ENCODE results near the gene MEIS1.
A peak's percentile ranks its signal among the peaks of the same experiment; 100 is the strongest.

MEIS1 gene

DNA sequence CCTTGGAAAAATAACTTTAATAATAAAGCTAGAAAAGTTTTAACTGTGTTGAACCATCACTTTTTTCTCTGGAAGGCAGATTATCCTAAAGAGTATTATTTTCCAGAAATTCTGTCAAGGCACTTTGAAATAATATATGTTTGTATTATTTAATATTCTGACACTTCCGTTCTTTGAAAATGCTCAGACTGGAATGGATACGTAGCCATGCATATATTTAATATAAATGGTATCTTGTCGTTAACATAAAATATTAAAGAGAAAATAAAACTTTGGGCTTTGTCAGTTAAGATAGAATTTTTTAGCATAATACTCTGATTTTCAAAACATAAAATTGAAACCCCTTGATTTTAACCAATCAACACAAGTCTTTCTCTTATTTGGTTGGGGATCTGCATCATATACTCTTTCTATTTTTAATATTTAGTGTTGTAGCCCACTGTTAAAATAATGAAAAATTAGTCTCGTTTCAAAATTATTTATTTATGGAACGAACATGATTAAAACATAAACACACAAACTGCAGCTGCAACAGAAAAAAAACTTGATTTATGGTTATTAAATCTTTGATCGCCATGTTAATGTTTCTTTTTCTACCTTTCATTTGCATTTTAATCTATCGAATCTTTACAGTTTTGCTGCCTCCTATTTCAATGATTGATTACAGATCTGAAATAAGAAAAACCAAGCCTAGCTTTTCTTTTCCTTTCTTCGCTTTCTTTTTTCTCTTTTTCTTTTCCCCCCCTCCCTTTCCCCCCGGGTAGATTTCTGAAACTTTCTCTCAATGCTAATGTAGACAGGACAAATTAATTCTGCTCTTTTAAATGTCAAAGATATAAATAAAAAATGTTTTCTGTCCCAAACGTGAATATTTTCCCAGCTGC is 145.5 kb downstream of the MEIS1 start:
- H3K27me3 ChIP-seq = peaks cover 93 to 100% (median 98%) of the 10 kb centered on the region in 11 experiments

GRCh38 chr2:66581339-66582103 is 146.6 kb downstream of the MEIS1 start:
- H4K20me1 ChIP-seq = peaks cover 0 to 49% (median 22%) of the 10 kb centered on the region in 11 experiments; a peak in 15 of 22 replicates
- H3K36me3 ChIP-seq = no peaks in the 10 kb centered on the region
- TF ChIP-seq Cebpa-rat (IDR thresholded peaks at IDR 0.05) = no peak
- H3K27me3 ChIP-seq = peaks cover 82 to 98% (median 93%) of the 10 kb centered on the region in 11 experiments
- peaks cover 31 to 46% (median 40%) of the 10 kb centered on the region in 11 experiments for H3K9me3 ChIP-seq (replicated peaks in 1 of 11)
- no peaks in the 10 kb centered on the region for H3K4me1 ChIP-seq
- peak overlapping the region in 4 of 10 experiments; percentile 12 to 44 (median 20); a peak in 2 of 20 replicates for H3K4me3 ChIP-seq
- no peak overlapping the region for H3K9ac ChIP-seq
- H3K27ac ChIP-seq = no peak overlapping the region
- H3K4me2 ChIP-seq = no peak overlapping the region

More for the DNA sequence above, 145.5 kb downstream of the MEIS1 start:
- H3K9ac ChIP-seq = no peak overlapping the region
- H3K4me3 ChIP-seq = no peak overlapping the region
- no peaks in the 10 kb centered on the region; a peak in 1 of 20 replicates for H3K4me1 ChIP-seq
- TF ChIP-seq Cebpa-rat (IDR thresholded peaks at IDR 0.05) = no peak
- H3K4me2 ChIP-seq = no peak overlapping the region
- H3K9me3 ChIP-seq (replicated peaks in 1 of 11) = peaks cover 37 to 54% (median 44%) of the 10 kb centered on the region in 11 experiments
- peaks cover 0 to 57% (median 25%) of the 10 kb centered on the region in 11 experiments; a peak in 15 of 22 replicates for H4K20me1 ChIP-seq
- no peaks in the 10 kb centered on the region for H3K36me3 ChIP-seq
- H3K27ac ChIP-seq = no peak overlapping the region

DNA sequence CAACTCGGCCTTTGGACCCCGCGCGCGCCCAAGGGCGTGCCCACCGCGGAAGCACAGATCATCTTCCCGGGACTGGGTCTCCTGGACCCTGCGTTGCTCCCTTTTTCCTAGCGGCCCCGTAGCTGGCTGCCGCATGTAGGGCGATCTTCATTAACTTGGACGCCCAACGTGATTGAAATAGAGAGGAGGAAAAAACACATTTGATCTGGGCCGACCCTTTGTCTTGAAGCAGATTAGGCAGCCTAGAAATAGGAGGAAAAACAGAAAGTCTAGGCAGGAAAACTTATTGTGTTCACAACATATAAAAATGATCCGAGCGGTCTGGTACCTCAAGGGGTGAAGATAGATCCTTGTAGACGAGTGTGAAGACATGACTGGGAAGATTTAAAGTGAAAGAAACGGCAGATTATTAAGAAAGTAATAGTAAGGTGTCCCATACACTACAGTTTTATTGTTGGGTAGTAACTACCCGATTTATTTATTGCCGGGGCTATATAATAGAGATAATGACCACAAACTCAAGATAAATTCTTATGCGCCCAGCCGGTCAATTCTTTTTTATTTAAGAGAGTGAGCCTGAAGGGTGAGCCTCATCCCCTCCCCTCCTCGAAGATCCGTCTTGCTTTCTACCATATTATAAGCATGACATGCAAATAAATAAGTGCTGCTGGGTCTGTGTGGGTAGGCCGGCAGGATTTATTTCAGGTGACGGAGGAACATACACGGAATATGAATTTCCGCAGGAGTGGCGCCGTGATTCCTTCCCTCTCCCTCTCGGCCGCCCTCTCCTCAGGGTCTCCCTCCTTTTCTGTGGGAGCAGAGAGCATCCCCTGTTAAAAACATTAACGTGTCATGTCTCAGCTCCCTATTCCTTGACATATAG is 147.4 kb downstream of the MEIS1 start:
- H3K4me2 ChIP-seq = no peak overlapping the region
- no peak overlapping the region for H3K27ac ChIP-seq

DNA sequence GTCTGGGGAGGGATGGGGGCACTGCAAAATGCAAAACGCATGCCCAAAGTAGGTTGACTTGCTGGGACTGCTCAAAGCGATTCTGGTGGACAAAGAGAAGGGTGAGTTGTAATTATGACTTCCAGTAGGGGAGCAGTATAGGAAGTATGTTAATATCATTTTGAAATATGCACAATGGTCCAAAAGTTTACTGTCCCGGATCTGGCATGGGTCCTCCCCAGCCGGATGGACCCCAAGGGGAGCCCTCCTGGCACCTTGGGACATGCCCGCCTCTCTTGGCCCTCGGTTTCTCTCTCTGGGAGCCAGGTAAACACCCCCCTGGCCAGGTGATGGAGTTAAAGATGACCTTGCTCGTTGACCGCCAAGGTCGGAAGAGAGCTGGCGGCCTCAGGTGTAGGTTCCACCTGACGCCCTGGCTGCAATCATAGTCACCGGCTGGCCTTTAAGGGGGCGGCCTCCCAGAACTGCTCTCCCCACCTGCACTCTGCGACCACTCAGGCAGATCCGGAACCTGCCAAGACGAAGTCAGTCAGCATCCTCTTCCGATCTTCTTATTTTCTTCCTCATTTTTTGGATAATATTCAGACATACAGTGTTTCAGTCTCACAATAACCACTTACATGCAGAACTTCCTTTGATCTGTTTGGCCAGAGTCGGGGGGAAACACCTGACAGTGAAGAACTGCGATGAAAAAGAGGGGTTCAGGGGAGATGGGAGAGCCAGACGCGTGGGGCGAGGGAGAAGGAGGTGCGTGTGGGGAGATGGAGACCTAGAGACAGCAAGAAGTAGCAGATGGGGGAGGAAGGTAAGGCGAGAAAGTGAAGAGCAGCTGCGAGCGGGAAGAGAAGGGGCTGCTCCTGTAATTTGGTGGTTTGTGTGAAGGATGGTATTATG is 148.3 kb downstream of the MEIS1 start:
- Histone ChIP-seq H3K9me3 (replicated peaks in 1 of 11) (peaks cover 21 to 29% (median 27%) of the 10 kb centered on the region in 11 experiments), H3K4me1 (no peaks in the 10 kb centered on the region), H3K36me3 (no peaks in the 10 kb centered on the region), H4K20me1 (peaks cover 0 to 32% (median 9%) of the 10 kb centered on the region in 11 experiments; a peak in 12 of 22 replicates), H3K27ac (no peak overlapping the region), H3K9ac (no peak overlapping the region), H3K4me3 (no peak overlapping the region), H3K27me3 (peaks cover 65 to 83% (median 76%) of the 10 kb centered on the region in 11 experiments), H3K4me2 (no peak overlapping the region)
- TF ChIP-seq Cebpa-rat (IDR thresholded peaks at IDR 0.05) = no peak

More for the DNA sequence above, 147.4 kb downstream of the MEIS1 start:
- H3K9me3 ChIP-seq (replicated peaks in 1 of 11) = peaks cover 23 to 38% (median 32%) of the 10 kb centered on the region in 11 experiments
- no peaks in the 10 kb centered on the region for H3K36me3 ChIP-seq
- no peaks in the 10 kb centered on the region for H3K4me1 ChIP-seq
- H3K4me3 ChIP-seq = peak overlapping the region in 4 of 10 experiments; percentile 12 to 44 (median 20); a peak in 1 of 20 replicates
- no peak for TF ChIP-seq Cebpa-rat (IDR thresholded peaks at IDR 0.05)
- H3K27me3 ChIP-seq = peaks cover 74 to 92% (median 85%) of the 10 kb centered on the region in 11 experiments
- peaks cover 0 to 41% (median 14%) of the 10 kb centered on the region in 11 experiments; a peak in 15 of 22 replicates for H4K20me1 ChIP-seq
- H3K9ac ChIP-seq = no peak overlapping the region

DNA sequence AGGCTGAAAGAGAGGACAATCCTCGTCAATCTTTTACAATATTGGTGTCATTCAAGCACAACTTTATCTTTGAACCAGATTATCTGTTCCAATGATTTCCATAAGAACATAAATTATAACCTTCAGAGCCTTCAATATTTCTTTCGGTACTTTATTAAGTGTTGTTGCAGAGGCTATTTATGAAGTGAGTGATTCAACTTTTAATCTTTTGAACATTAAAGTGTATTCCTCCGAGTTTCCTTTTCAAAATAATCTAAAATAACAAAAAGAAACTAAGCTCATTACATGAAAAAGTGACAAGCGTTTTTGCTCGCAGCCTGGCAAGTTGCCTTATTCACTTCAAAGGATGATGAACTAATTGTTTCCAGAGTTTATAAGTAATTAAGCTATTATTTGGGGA is 149.0 kb downstream of the MEIS1 start:
- TF ChIP-seq Cebpa-rat (IDR thresholded peaks at IDR 0.05) = no peak
- Histone ChIP-seq H4K20me1 (peaks cover 0 to 25% (median 3%) of the 10 kb centered on the region in 11 experiments; a peak in 7 of 22 replicates), H3K27me3 (peaks cover 58 to 77% (median 70%) of the 10 kb centered on the region in 11 experiments), H3K36me3 (no peaks in the 10 kb centered on the region), H3K4me1 (no peaks in the 10 kb centered on the region), H3K4me3 (no peak overlapping the region), H3K9me3 (replicated peaks in 1 of 11) (peaks cover 21 to 29% (median 27%) of the 10 kb centered on the region in 11 experiments), H3K4me2 (no peak overlapping the region), H3K27ac (no peak overlapping the region), H3K9ac (no peak overlapping the region)

DNA sequence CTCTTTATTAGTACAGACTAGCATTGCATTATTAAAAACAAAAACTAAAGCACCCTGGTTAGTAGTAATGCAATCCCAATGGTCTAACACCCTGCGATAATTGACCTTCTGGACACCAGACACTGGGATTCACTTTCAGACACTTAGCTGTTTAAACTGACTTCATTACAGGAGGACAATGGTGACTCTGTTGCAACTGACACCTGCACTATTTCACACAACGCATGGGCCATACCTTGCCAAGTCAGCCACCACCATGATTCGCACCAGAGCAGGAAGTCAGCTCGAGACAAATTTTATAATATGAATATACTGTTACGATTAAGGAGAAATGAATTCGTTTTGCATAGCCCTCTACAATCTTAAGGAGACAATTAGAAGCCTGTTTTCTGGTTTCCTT is 150.7 kb downstream of the MEIS1 start:
- H3K4me3 ChIP-seq = no peak overlapping the region

DNA sequence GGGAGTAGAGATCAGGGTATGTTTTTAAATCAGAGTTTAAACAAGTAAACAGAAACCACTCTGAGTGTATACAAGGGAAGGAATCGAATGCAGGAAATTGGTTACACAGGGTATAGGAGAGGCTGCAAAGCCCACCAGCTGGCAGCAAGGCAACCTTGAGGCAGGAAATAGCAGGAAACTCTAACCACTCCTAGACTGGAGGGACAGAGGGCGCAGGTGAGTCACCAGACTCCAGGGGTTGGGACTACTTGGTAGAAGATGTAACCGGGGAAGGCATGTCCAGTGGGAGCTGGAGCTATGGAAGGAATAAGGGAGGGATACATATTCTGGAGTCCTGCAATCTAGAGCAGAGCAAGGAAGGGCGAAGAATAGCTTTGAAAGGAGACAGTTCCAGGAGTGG is 152.3 kb downstream of the MEIS1 start:
- no peak overlapping the region for H3K4me2 ChIP-seq
- H3K4me1 ChIP-seq = no peaks in the 10 kb centered on the region
- peaks cover 25 to 44% (median 36%) of the 10 kb centered on the region in 11 experiments for H3K27me3 ChIP-seq
- H3K4me3 ChIP-seq = no peak overlapping the region
- H3K27ac ChIP-seq = no peak overlapping the region
- H3K36me3 ChIP-seq = no peaks in the 10 kb centered on the region
- no peak overlapping the region for H3K9ac ChIP-seq
- peaks cover 0 to 10% (median 0%) of the 10 kb centered on the region in 11 experiments; a peak in 5 of 22 replicates for H4K20me1 ChIP-seq
- H3K9me3 ChIP-seq (replicated peaks in 1 of 11) = peaks cover 6 to 12% (median 10%) of the 10 kb centered on the region in 11 experiments
- TF ChIP-seq Cebpa-rat (IDR thresholded peaks at IDR 0.05) = no peak

More for the DNA sequence above, 150.7 kb downstream of the MEIS1 start:
- Histone ChIP-seq H3K36me3 (no peaks in the 10 kb centered on the region), H3K9ac (no peak overlapping the region), H3K4me2 (no peak overlapping the region), H3K4me1 (no peaks in the 10 kb centered on the region), H3K27me3 (peaks cover 41 to 60% (median 53%) of the 10 kb centered on the region in 11 experiments), H3K27ac (no peak overlapping the region), H4K20me1 (peaks cover 0 to 16% (median 0%) of the 10 kb centered on the region in 11 experiments; a peak in 5 of 22 replicates), H3K9me3 (replicated peaks in 1 of 11) (peaks cover 21 to 28% (median 26%) of the 10 kb centered on the region in 11 experiments)
- no peak for TF ChIP-seq Cebpa-rat (IDR thresholded peaks at IDR 0.05)

All from BLaER1 treated with 17β-estradiol and CSF1 and Interleukin-3, amounts not matched to agents 10 nM and 100 nM (cell line).